SK-N-SH treated with all-trans-retinoic acid at 6 μM for 48 hours (cell line): ENCODE data around the gene IRF1.

Source experiments
- ATAC-seq: fragments of 200-7000 bp; cut with Tn5 transposase; 3 replicates; pipeline ENCODE4 v1.9.1; 2020; ENCODE audit warnings: mild to moderate bottlenecking, moderate library complexity
- ARNTL ChIP-seq: fragments of 450-650 bp; formaldehyde crosslinking; IDR thresholded peaks from 2 replicates; pipeline ENCODE4 v1.5.0; 2020; ENCODE audit warnings: low read depth, mild to moderate bottlenecking, moderate library complexity, borderline replicate concordance
- BACH2 ChIP-seq: fragments of 250-450 bp; sonication (Bioruptor Pico); IDR thresholded peaks from 2 replicates; pipeline ENCODE4 v1.9.0; 2021; ENCODE audit warnings: mild to moderate bottlenecking, borderline replicate concordance
- CREB5 ChIP-seq: fragments of 250-450 bp; sonication (Bioruptor Pico); IDR thresholded peaks from 2 replicates; pipeline ENCODE4 v1.5.1; 2020; ENCODE audit warnings: low read depth, mild to moderate bottlenecking, moderate library complexity
- CSDC2 ChIP-seq: fragments of 250-450 bp; sonication (Bioruptor Pico); IDR thresholded peaks from 2 replicates; pipeline ENCODE4 v1.5.0; 2020; ENCODE audit warnings: mild to moderate bottlenecking, moderate library complexity
- CSRNP3 ChIP-seq: fragments of 250-450 bp; sonication (Bioruptor Pico); IDR thresholded peaks from 2 replicates; pipeline ENCODE4 v1.5.1; 2021; ENCODE audit warnings: mild to moderate bottlenecking, moderate library complexity
- ESRRG ChIP-seq: fragments of 250-450 bp; sonication (Bioruptor Pico); IDR thresholded peaks from 2 replicates; pipeline ENCODE4 v1.6.1; 2021; ENCODE audit warnings: mild to moderate bottlenecking
- GLIS3 ChIP-seq: fragments of 250-450 bp; sonication (Bioruptor Pico); IDR thresholded peaks from 2 replicates; pipeline ENCODE4 v1.5.0; 2020; ENCODE audit warnings: mild to moderate bottlenecking, moderate library complexity
- ISL1 ChIP-seq: fragments of 250-450 bp; sonication (Bioruptor Pico); IDR thresholded peaks from 2 replicates; pipeline ENCODE4 v2.1.2; 2022; ENCODE audit warnings: mild to moderate bottlenecking, moderate library complexity
- PATZ1 ChIP-seq: fragments of 250-450 bp; sonication (Bioruptor Pico); IDR thresholded peaks from 2 replicates; pipeline ENCODE4 v1.8.0; 2020; ENCODE audit warnings: mild to moderate bottlenecking, moderate library complexity, borderline replicate concordance
- RARB ChIP-seq: fragments of 250-450 bp; sonication (Bioruptor Pico); IDR thresholded peaks from 2 replicates; pipeline ENCODE4 v1.8.0; 2021; ENCODE audit warnings: mild to moderate bottlenecking, moderate library complexity
- SNAI2 ChIP-seq: fragments of 250-450 bp; sonication (Bioruptor Pico); IDR thresholded peaks from 2 replicates; pipeline ENCODE4 v1.5.0; 2020; ENCODE audit warnings: mild to moderate bottlenecking, moderate library complexity
- TCF4 ChIP-seq: fragments of 250-450 bp; sonication (Bioruptor Pico); IDR thresholded peaks from 2 replicates; pipeline ENCODE4 v1.8.0; 2021; ENCODE audit warnings: mild to moderate bottlenecking, moderate library complexity, borderline replicate concordance
- TOX ChIP-seq: fragments of 250-450 bp; sonication (Bioruptor Pico); IDR thresholded peaks from 2 replicates; pipeline ENCODE4 v1.8.0; 2021; ENCODE audit warnings: mild to moderate bottlenecking, moderate library complexity, borderline replicate concordance
- ZC3H10 ChIP-seq: fragments of 250-450 bp; sonication (Bioruptor Pico); IDR thresholded peaks from 2 replicates; pipeline ENCODE4 v1.5.1; 2021; ENCODE audit warnings: mild to moderate bottlenecking, moderate library complexity
- ZFP3 ChIP-seq: fragments of 250-450 bp; sonication (Bioruptor Pico); IDR thresholded peaks from 2 replicates; pipeline ENCODE4 v1.5.0; 2020; ENCODE audit warnings: mild to moderate bottlenecking, moderate library complexity
- ZFP30 ChIP-seq: fragments of 450-650 bp; formaldehyde crosslinking; IDR thresholded peaks from 2 replicates; pipeline ENCODE4 v1.5.0; 2022; ENCODE audit warnings: mild to moderate bottlenecking, moderate library complexity
- ZNF565 ChIP-seq: fragments of 450-650 bp; formaldehyde crosslinking; conservative IDR thresholded peaks from 2 replicates; pipeline ENCODE4 v1.5.0; 2020; ENCODE audit warnings: low read depth, mild to moderate bottlenecking, moderate library complexity
- ZNF70 ChIP-seq: fragments of 450-650 bp; formaldehyde crosslinking; IDR thresholded peaks from 2 replicates; pipeline ENCODE4 v1.5.0; 2020; ENCODE audit warnings: mild to moderate bottlenecking, moderate library complexity
- ZNF8 ChIP-seq: fragments of 450-650 bp; formaldehyde crosslinking; IDR thresholded peaks from 2 replicates; pipeline ENCODE4 v1.5.0; 2020; ENCODE audit warnings: mild to moderate bottlenecking, moderate library complexity
- TF ChIP-seq, protein P1 (sequence below): fragments of 250-450 bp; sonication (Bioruptor Pico); IDR thresholded peaks from 2 replicates; pipeline ENCODE4 v1.8.0; 2021; ENCODE audit warnings: low read depth, mild to moderate bottlenecking, moderate library complexity, borderline replicate concordance
- TF ChIP-seq, protein P2 (sequence below): fragments of 250-450 bp; sonication (Bioruptor Pico); IDR thresholded peaks from 2 replicates; pipeline ENCODE4 v1.5.0; 2020; ENCODE audit warnings: mild to moderate bottlenecking, moderate library complexity

The IRF1 gene

GRCh38 chr5:132451387-132451786 lies 39.2 kb downstream of the IRF1 start:
- no peak for ATAC-seq
- TF ChIP-seq PATZ1 (CRISPR knock-in tag), result no peak
- no peak for TF ChIP-seq GLIS3 (CRISPR knock-in tag)
- no peak for TF ChIP-seq ZFP30
- TF ChIP-seq CSDC2 (CRISPR knock-in tag), result no peak
- no peak for TF ChIP-seq ZFP3 (CRISPR knock-in tag)
- no peak for TF ChIP-seq BACH2 (CRISPR knock-in tag)
- TF ChIP-seq, protein P1, sequence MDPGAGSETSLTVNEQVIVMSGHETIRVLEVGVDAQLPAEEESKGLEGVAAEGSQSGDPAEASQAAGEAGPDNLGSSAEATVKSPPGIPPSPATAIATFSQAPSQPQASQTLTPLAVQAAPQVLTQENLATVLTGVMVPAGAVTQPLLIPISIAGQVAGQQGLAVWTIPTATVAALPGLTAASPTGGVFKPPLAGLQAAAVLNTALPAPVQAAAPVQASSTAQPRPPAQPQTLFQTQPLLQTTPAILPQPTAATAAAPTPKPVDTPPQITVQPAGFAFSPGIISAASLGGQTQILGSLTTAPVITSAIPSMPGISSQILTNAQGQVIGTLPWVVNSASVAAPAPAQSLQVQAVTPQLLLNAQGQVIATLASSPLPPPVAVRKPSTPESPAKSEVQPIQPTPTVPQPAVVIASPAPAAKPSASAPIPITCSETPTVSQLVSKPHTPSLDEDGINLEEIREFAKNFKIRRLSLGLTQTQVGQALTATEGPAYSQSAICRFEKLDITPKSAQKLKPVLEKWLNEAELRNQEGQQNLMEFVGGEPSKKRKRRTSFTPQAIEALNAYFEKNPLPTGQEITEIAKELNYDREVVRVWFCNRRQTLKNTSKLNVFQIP (CRISPR knock-in tag), result no peak
- TF ChIP-seq, all 23 proteins: peak for 0

DNA sequence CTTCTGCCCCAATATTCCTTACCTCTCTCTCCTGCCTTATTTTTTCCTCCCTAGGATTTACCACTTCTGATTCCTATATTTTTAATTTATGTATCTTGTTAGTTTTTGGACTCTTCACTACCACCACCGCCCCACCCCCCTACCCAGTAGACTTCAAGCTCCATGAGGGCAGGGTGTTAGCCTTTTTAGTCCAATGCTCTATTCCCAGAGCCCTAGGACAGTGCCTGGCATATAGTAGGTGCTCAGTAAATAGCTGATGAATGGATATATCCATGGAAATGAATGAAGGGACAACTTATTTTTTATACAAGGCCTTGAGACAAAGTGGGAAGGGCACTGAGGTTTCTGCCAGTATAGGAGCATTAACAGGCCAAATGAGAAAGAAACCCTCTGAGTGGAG lies 41.5 kb downstream of the IRF1 start:
- no peak for ATAC-seq
- TF ChIP-seq ZNF70 (CRISPR knock-in tag), result no peak
- no peak for TF ChIP-seq ISL1

GRCh38 chr5:132447196-132447595 lies 43.4 kb downstream of the IRF1 start:
- TF ChIP-seq, protein P2, sequence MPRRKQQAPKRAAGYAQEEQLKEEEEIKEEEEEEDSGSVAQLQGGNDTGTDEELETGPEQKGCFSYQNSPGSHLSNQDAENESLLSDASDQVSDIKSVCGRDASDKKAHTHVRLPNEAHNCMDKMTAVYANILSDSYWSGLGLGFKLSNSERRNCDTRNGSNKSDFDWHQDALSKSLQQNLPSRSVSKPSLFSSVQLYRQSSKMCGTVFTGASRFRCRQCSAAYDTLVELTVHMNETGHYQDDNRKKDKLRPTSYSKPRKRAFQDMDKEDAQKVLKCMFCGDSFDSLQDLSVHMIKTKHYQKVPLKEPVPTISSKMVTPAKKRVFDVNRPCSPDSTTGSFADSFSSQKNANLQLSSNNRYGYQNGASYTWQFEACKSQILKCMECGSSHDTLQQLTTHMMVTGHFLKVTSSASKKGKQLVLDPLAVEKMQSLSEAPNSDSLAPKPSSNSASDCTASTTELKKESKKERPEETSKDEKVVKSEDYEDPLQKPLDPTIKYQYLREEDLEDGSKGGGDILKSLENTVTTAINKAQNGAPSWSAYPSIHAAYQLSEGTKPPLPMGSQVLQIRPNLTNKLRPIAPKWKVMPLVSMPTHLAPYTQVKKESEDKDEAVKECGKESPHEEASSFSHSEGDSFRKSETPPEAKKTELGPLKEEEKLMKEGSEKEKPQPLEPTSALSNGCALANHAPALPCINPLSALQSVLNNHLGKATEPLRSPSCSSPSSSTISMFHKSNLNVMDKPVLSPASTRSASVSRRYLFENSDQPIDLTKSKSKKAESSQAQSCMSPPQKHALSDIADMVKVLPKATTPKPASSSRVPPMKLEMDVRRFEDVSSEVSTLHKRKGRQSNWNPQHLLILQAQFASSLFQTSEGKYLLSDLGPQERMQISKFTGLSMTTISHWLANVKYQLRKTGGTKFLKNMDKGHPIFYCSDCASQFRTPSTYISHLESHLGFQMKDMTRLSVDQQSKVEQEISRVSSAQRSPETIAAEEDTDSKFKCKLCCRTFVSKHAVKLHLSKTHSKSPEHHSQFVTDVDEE (CRISPR knock-in tag), result no peak
- TF ChIP-seq ZNF8 (CRISPR knock-in tag), result no peak
- no peak for TF ChIP-seq CREB5 (CRISPR knock-in tag)
- TF ChIP-seq BACH2 (CRISPR knock-in tag), result no peak
- no peak for TF ChIP-seq ZC3H10
- TF ChIP-seq RARB (CRISPR knock-in tag), result no peak
- TF ChIP-seq PATZ1 (CRISPR knock-in tag), result no peak
- no peak for TF ChIP-seq GLIS3 (CRISPR knock-in tag)
- no peak for TF ChIP-seq TOX (CRISPR knock-in tag)
- no peak for TF ChIP-seq SNAI2
- TF ChIP-seq ISL1, result no peak
- TF ChIP-seq ARNTL, result no peak
- no peak for TF ChIP-seq CSDC2 (CRISPR knock-in tag)
- TF ChIP-seq TCF4, result no peak
- TF ChIP-seq ESRRG, result no peak
- no peak for TF ChIP-seq ZNF70 (CRISPR knock-in tag)
- TF ChIP-seq, all 23 proteins: peak for 0

DNA sequence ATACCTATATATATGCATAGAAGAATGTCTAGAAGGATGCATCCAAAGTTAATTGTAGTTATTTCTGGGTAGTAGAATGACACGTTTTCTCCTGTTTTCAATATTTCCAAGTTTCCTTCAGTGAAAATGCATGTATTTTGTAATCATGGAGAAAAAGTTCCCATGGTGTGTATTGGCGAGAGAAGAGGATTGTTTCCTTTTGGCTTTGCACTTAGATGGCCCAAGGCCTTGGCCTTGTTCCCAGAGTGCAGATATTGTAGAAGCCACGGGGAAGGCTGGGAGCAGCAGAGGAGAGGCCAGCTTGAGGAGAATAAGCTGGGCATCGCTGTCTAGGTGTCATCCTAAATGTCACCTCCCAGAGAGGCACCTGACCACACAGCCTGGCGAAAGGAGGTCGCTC lies 44.0 kb downstream of the IRF1 start:
- peak; percentile 65 for ATAC-seq
- TF ChIP-seq ZC3H10 (no peak), ESRRG (no peak), CSRNP3 (no peak), ZNF565 (no peak), CREB5 (CRISPR knock-in tag) (no peak), BACH2 (CRISPR knock-in tag) (no peak), ZFP30 (no peak)
- TF ChIP-seq, protein P1 (CRISPR knock-in tag), result no peak

More at GRCh38 chr5:132447196-132447595, 43.4 kb downstream of the IRF1 start:
- no peak for ATAC-seq
